SU-DHL-6 (cell line): Measurements from ENCODE around the gene AGPAT2.

Source experiments
- H2AFZ ChIP-seq: fragments of 200-600 bp; sonication (generic); 2 replicates; pipeline ENCODE4 v1.6.1; 2014; ENCODE audit warnings: low read depth, mild to moderate bottlenecking, moderate library complexity, mixed read lengths, antibody characterized with exemption, low read length; ENCODE audit not compliant: severe bottlenecking
- H3F3A ChIP-seq: fragments of 200-600 bp; shearing (Covaris generic); 2 replicates; pipeline ENCODE4 v1.6.0; 2016; ENCODE audit warnings: antibody characterized with exemption, mild to moderate bottlenecking; ENCODE audit not compliant: insufficient read depth
- H3K27ac ChIP-seq: fragments of 200-600 bp; sonication (generic); 2 replicates; pipeline ENCODE4 v1.5.1; 2016; ENCODE audit warnings: low read depth, mild to moderate bottlenecking, low read length, moderate library complexity, mixed read lengths
- H3K27me3 ChIP-seq: fragments of 200-600 bp; sonication (generic), shearing (Covaris generic); 2 replicates; pipeline ENCODE4 v1.6.0; 2014; ENCODE audit warnings: mild to moderate bottlenecking, low read length
- H3K36me3 ChIP-seq: fragments of 200-600 bp; sonication (generic); 2 replicates; pipeline ENCODE4 v1.6.1; 2014; ENCODE audit warnings: mild to moderate bottlenecking, low read length, mixed read lengths
- H3K4me2 ChIP-seq: fragments of 300-600, 200-600 bp; shearing (Covaris generic), sonication (generic); 2 replicates; pipeline ENCODE4 v1.6.0; 2014; ENCODE audit warnings: low read length, low read depth, mild to moderate bottlenecking; ENCODE audit not compliant: poor library complexity, severe bottlenecking
- H3K4me3 ChIP-seq: fragments of 200-600 bp; sonication (generic); 2 replicates; pipeline ENCODE4 v1.5.1; 2014; ENCODE audit warnings: antibody characterized with exemption, low read length, mild to moderate bottlenecking, mixed read lengths; ENCODE audit not compliant: insufficient read depth, poor library complexity, severe bottlenecking
- H3K79me2 ChIP-seq: fragments of 200-600 bp; sonication (generic); 2 replicates; pipeline ENCODE4 v1.6.1; 2014; ENCODE audit warnings: mild to moderate bottlenecking, low read length, moderate library complexity; ENCODE audit not compliant: insufficient read depth
- H3K9ac ChIP-seq: fragments of 200-600 bp; sonication (generic); 2 replicates; pipeline ENCODE4 v1.7.0; 2014; ENCODE audit warnings: mild to moderate bottlenecking, low read length
- H3K9me2 ChIP-seq: fragments of 200-600 bp; sonication (generic); replicated peaks from 2 replicates; pipeline ENCODE4 v1.6.1; 2014; ENCODE audit warnings: low read length; ENCODE audit not compliant: insufficient read depth
- H3K9me3 ChIP-seq: fragments of 200-600 bp; sonication (generic); 2 replicates; pipeline ENCODE4 v1.6.1; 2014; ENCODE audit warnings: low read length, mixed read lengths; ENCODE audit not compliant: insufficient read depth
- H4K20me1 ChIP-seq: fragments of 200-600 bp; sonication (generic); 2 replicates; pipeline ENCODE4 v1.6.1; 2014; ENCODE audit warnings: low read depth, mild to moderate bottlenecking, antibody characterized with exemption, low read length, moderate library complexity, mixed read lengths
- EZH2phosphoT487 ChIP-seq: fragments of 200-600 bp; sonication (generic), shearing (Covaris generic); conservative IDR thresholded peaks from 2 replicates; pipeline ENCODE4 v1.6.1; 2018; ENCODE audit warnings: mild to moderate bottlenecking, antibody characterized with exemption, low read length, moderate library complexity, mixed read lengths
- TF ChIP-seq, protein P1 (sequence below): fragments of 200-600 bp; sonication (generic); IDR thresholded peaks from one replicate; pipeline ENCODE4 v1.5.1; 2017; ENCODE audit warnings: antibody characterized with exemption, mild to moderate bottlenecking, low read length, moderate library complexity; ENCODE audit not compliant: insufficient read depth, poor library complexity, severe bottlenecking

The AGPAT2 gene

DNA sequence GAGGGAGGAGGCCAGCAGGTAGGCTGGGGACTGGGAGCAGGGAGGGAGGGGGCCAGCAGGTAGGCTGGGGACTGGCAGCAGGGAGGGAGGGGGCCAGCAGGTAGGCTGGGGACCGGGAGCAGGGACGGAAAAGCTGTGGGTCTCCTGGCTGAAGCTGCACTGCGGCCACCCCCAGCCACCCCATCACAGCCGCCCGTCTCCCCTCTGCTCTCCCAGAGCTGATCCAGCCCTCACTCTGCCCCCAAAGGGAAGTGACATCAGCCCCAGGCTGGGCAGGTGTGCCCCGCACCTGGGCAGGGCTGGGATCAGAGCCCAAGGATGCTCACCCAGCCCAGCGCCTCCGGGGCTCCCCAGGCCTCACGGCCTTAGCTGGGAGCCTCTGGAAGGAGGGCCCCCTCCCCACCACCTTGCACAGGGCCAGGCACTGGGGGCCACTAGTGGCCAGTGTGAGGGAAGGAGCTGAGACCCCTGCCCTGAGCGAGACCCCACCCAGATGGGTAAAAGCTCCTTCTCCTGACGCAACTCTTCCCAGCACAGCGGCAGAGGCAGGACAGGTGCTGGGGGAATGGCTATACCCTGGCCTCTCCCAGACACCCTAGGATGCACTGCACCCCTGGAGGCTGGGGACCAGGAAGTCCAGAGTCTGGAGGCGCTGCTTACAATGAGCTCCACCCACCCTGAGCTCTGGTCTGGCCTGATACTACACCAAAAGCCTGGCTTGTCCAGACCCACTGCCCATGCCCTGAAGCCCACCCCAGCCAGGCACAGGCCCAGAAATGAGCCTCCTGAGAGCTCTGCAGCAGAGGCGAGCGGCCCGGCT lies 11.6 kb downstream of the AGPAT2 start:
- no peak for TF ChIP-seq EZH2phosphoT487
- TF ChIP-seq, protein P1, sequence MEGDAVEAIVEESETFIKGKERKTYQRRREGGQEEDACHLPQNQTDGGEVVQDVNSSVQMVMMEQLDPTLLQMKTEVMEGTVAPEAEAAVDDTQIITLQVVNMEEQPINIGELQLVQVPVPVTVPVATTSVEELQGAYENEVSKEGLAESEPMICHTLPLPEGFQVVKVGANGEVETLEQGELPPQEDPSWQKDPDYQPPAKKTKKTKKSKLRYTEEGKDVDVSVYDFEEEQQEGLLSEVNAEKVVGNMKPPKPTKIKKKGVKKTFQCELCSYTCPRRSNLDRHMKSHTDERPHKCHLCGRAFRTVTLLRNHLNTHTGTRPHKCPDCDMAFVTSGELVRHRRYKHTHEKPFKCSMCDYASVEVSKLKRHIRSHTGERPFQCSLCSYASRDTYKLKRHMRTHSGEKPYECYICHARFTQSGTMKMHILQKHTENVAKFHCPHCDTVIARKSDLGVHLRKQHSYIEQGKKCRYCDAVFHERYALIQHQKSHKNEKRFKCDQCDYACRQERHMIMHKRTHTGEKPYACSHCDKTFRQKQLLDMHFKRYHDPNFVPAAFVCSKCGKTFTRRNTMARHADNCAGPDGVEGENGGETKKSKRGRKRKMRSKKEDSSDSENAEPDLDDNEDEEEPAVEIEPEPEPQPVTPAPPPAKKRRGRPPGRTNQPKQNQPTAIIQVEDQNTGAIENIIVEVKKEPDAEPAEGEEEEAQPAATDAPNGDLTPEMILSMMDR, result no peak
- no peaks in the 10 kb centered on the region for H3K36me3 ChIP-seq
- no peaks in the 10 kb centered on the region for H3K9me2 ChIP-seq
- H3K4me2 ChIP-seq, result no peak overlapping the region
- H3K9me3 ChIP-seq, result no peaks in the 10 kb centered on the region
- no peak overlapping the region for H2AFZ ChIP-seq
- H3K79me2 ChIP-seq, result no peaks in the 10 kb centered on the region
- H3K4me3 ChIP-seq, result no peak overlapping the region
- H3K9ac ChIP-seq, result no peak overlapping the region
- no peaks in the 10 kb centered on the region for H3F3A ChIP-seq
- H4K20me1 ChIP-seq, result no peaks in the 10 kb centered on the region
- no peak overlapping the region for H3K27ac ChIP-seq
- no peaks in the 10 kb centered on the region for H3K27me3 ChIP-seq

DNA sequence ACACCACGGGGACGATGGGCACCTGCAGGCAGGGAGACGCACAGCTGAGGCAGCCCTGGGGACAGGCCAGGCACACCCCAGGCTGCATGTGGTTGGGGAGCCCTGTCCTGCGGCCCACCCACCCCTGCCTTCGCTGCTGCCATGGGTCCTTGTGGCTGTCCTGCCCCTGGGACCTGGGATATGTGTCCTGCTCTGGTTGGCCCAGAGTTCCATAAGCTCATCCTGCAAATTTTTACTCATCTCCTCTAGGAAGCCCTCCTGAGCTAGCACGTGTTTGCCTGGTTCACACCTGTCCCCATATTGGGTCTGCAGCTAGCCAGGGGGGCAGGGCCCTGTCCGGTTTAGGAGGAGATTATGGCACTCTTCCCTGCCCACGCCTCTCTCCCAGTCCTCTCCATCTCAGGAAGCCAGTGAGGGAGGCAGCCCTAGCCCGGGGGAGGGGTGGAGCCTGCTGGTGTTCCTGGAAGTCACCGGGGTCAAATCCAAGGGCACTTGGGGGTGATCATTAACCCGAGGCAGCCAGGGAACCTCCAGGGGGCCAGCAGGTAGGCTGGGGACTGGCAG lies 12.4 kb downstream of the AGPAT2 start:
- TF ChIP-seq EZH2phosphoT487, result no peak
- TF ChIP-seq, protein P1, result no peak
- no peaks in the 10 kb centered on the region for H3K9me2 ChIP-seq
- no peaks in the 10 kb centered on the region for H4K20me1 ChIP-seq
- no peaks in the 10 kb centered on the region for H3K9me3 ChIP-seq
- no peaks in the 10 kb centered on the region for H3F3A ChIP-seq
- H3K79me2 ChIP-seq, result no peaks in the 10 kb centered on the region
- no peak overlapping the region for H3K4me2 ChIP-seq
- H3K27ac ChIP-seq, result no peak overlapping the region
- H3K4me3 ChIP-seq, result no peak overlapping the region
- no peak overlapping the region for H3K9ac ChIP-seq
- no peak overlapping the region for H2AFZ ChIP-seq
- H3K27me3 ChIP-seq, result no peaks in the 10 kb centered on the region
- no peaks in the 10 kb centered on the region for H3K36me3 ChIP-seq

DNA sequence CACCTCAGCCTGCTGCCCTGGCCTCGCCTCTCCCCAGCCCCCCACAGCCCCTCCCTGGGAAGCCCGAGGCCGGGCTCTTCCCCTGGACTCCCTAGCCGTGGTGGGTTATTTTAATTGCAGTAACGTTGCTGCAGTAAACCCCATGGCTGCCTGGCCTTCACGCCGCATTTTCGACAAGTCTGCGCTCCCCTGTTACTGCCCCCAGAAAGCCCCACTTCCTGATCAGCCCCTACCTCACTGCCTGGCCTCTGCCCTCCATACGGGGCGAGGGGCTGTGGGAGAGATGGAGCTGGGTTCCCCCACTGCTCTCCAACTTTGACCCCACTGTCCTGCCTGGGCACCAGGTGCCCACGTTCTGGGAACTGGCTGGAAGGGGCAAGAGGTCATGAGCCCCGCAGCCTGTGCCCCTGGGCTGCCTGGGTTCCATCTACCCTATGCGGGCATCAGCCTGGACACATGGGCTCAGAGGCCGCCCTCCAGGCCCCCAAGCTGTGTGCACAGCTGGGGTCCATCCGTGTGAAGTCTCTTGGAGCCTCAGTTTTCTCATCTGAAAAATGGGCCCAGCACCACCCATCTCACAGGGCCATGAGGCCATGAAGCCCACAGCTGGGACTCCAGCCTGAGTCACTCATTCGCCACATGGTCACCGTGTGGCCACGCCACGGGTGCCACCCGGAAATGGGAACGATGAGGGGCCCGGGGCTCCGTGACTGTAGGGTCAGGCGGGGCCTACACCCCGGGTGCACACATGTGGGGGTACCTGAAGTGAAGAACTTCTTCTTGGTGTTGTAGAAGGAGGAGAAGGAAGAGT lies 13.1 kb downstream of the AGPAT2 start:
- no peak overlapping the region for H2AFZ ChIP-seq
- H3K9ac ChIP-seq, result no peak overlapping the region
- H3K9me2 ChIP-seq, result no peaks in the 10 kb centered on the region
- no peaks in the 10 kb centered on the region for H3K9me3 ChIP-seq
- no peak overlapping the region for H3K27ac ChIP-seq
- no peaks in the 10 kb centered on the region for H3F3A ChIP-seq
- no peak for TF ChIP-seq EZH2phosphoT487
- TF ChIP-seq, protein P1, result no peak
- no peak overlapping the region for H3K4me2 ChIP-seq
- no peaks in the 10 kb centered on the region for H3K79me2 ChIP-seq
- no peaks in the 10 kb centered on the region for H3K27me3 ChIP-seq
- no peak overlapping the region for H3K4me3 ChIP-seq
- H4K20me1 ChIP-seq, result no peaks in the 10 kb centered on the region
- H3K36me3 ChIP-seq, result no peaks in the 10 kb centered on the region
